Right atrium auricular region (tissue), 2 donors: ENCODE data around the gene DNM3. TPM values are rescaled to one million over a fixed set of nuclear protein-coding genes. Genes with fewer than 3 reads are reported as not detected.
A peak's percentile ranks its signal among the peaks of the same experiment; 100 is the strongest.

Source experiments
- DNase-seq: peaks from one replicate; pipeline ENCODE4 v3.0.0-alpha.2; 2019; ENCODE audit warnings: low spot score
- H3K27ac ChIP-seq, 2 donors: fragments of 200-600 bp; sonication (generic); 1 replicate in 1 of 2; 2 replicates in 1 of 2; pipeline ENCODE4 v1.5.1; 2016 to 2019
- H3K27me3 ChIP-seq, 2 donors: fragments of 200-600 bp; sonication (generic); one replicate each; pipeline versions ENCODE4 v1.5.1 to v1.6.0; 2017 to 2019
- H3K36me3 ChIP-seq: fragments of 200-600 bp; sonication (generic); one replicate; pipeline ENCODE4 v1.5.1; 2016
- H3K4me1 ChIP-seq, 2 donors: fragments of 200-600 bp; sonication (generic); one replicate each; pipeline versions ENCODE4 v1.5.1 to v1.6.0; 2017 to 2019
- H3K4me3 ChIP-seq, 2 donors: fragments of 200-600 bp; sonication (generic); 1 replicate in 1 of 2; 2 replicates in 1 of 2; pipeline ENCODE4 v1.5.1; 2017 to 2019; ENCODE audit warnings: mild to moderate bottlenecking in 1 of 2, moderate library complexity in 1 of 2
- H3K9me3 ChIP-seq, 2 donors: fragments of 200-600 bp; sonication (generic); one replicate each; pipeline ENCODE4 v1.5.1; 2019
- total RNA-seq, 2 donors: library from RNA; depleted of rRNA; stranded (reverse); fragments of >200 nt; gene quantifications; one replicate each; pipeline ENCODE4 v1.1.0, GENCODE V29; 2016
- TF ChIP-seq, protein P1 (sequence below), 2 donors: fragments of 200-600 bp; sonication (generic); IDR thresholded peaks; one replicate each; pipeline ENCODE4 v1.5.1; 2019; ENCODE audit warnings: antibody characterized with exemption in 2 of 2

DNM3 gene
- total RNA-seq, 2 donors from 2014 or later: 1.0 to 1.6 TPM

DNA sequence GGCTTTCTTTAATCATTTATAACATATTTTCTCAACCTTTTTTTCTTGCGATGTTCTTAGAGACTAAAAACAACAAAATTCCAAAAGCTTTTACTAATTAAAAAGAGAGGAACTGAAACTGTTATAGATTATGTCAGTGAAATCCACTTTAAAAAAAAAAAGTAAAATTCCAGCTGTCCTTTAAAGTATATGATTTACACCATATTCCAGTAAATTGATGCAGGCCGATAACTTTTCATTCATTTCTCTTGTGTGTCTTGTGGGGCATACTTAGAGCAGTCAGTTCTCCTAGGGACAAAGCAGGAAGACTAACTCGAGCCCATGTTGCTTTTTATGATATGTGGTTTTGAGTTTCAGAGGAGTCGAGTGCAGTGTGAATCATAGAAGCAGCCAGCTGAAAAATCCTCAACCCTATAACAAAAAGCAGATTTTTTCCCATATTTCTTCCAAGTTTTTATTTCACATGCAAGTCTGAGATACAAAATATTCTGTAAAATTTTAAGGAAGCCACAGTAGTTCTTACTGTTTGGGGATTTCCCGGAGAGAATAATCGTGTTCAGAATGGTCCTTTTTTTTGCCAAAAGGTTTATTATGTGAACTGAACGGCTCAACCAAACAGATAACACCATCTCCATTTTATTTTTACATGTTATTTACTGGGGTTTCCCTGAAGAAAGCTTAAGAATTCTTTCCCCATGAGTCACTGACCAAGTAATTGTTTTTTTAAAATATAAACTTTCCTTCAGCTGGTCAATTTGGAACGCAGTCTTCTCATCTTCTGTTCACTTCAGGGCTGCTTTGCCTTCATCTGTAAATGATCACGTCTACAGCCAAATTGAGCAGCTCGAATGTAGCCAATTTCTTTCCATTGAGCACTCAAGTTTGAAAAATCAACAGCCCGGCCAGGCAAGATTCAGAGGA is 502.2 kb downstream of the DNM3 start:
- no peak overlapping the region for H3K4me3 ChIP-seq
- DNase-seq: no peak
- H3K27me3 ChIP-seq: no peaks in the 10 kb centered on the region
- H3K4me1 ChIP-seq: no peaks in the 10 kb centered on the region
- peaks cover 7 to 13% of the 10 kb centered on the region in 2 donors for H3K9me3 ChIP-seq
- H3K36me3 ChIP-seq: no peaks in the 10 kb centered on the region
- H3K27ac ChIP-seq: peak overlapping the region; percentile 39 to 72
- TF ChIP-seq, protein P1, sequence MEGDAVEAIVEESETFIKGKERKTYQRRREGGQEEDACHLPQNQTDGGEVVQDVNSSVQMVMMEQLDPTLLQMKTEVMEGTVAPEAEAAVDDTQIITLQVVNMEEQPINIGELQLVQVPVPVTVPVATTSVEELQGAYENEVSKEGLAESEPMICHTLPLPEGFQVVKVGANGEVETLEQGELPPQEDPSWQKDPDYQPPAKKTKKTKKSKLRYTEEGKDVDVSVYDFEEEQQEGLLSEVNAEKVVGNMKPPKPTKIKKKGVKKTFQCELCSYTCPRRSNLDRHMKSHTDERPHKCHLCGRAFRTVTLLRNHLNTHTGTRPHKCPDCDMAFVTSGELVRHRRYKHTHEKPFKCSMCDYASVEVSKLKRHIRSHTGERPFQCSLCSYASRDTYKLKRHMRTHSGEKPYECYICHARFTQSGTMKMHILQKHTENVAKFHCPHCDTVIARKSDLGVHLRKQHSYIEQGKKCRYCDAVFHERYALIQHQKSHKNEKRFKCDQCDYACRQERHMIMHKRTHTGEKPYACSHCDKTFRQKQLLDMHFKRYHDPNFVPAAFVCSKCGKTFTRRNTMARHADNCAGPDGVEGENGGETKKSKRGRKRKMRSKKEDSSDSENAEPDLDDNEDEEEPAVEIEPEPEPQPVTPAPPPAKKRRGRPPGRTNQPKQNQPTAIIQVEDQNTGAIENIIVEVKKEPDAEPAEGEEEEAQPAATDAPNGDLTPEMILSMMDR (IDR thresholded peaks at IDR 0.05): no peak

DNA sequence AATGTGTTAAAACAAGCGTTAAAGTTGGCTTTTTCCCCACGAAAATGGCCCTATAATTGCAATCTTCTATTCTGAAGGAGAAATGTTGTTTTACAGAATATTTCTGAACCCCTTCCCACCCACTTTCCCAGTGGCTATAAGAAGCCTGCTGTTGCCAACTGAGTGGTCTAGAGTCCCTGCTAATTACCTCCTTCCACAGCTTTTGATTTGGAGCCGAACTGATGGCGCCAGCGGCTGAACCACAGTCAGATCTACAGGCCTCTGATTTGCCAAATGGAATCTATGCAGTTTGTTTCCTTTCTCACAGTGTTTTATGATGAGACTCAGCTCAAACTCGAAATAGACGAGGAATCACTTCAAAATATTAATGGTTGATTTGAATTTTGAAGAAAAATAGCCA is 503.1 kb downstream of the DNM3 start:
- no peaks in the 10 kb centered on the region for H3K4me1 ChIP-seq
- peaks cover 7 to 13% of the 10 kb centered on the region in 2 donors for H3K9me3 ChIP-seq
- no peak overlapping the region for H3K4me3 ChIP-seq
- no peak for DNase-seq
- H3K27me3 ChIP-seq: no peaks in the 10 kb centered on the region
- H3K27ac ChIP-seq: peak overlapping the region; percentile 39 to 72
- TF ChIP-seq, protein P1 (IDR thresholded peaks at IDR 0.05): no peak
- H3K36me3 ChIP-seq: no peaks in the 10 kb centered on the region

- Histone ChIP-seq H3K36me3 (no peaks in the 10 kb centered on the region), H3K4me3 (no peak overlapping the region), H3K4me1 (no peaks in the 10 kb centered on the region), H3K27me3 (no peaks in the 10 kb centered on the region), H3K9me3 (peaks cover 7 to 13% of the 10 kb centered on the region in 2 donors), H3K27ac (peak overlapping the region in 1 of 2 donors; percentile 39)
- TF ChIP-seq, protein P1 (IDR thresholded peaks at IDR 0.05): no peak
- no peak for DNase-seq
Measured at GRCh38 chr1:172345077-172345476, 503.8 kb downstream of the DNM3 start.

GRCh38 chr1:172347416-172347815 is 506.1 kb downstream of the DNM3 start:
- Histone ChIP-seq H3K4me3 (no peak overlapping the region), H3K27ac (no peak overlapping the region), H3K9me3 (peaks cover 7 to 13% of the 10 kb centered on the region in 2 donors), H3K4me1 (peaks cover 0 to 9% of the 10 kb centered on the region in 2 donors), H3K27me3 (no peaks in the 10 kb centered on the region), H3K36me3 (no peaks in the 10 kb centered on the region)
- no peak for DNase-seq
- TF ChIP-seq, protein P1 (IDR thresholded peaks at IDR 0.05): no peak

GRCh38 chr1:172350856-172351255 is 509.6 kb downstream of the DNM3 start:
- peaks cover 7 to 13% of the 10 kb centered on the region in 2 donors for H3K9me3 ChIP-seq
- H3K27me3 ChIP-seq: no peaks in the 10 kb centered on the region
- no peak overlapping the region for H3K4me3 ChIP-seq
- DNase-seq: no peak
- no peak overlapping the region for H3K27ac ChIP-seq
- no peaks in the 10 kb centered on the region for H3K36me3 ChIP-seq
- H3K4me1 ChIP-seq: peaks cover 0 to 10% of the 10 kb centered on the region in 2 donors
- TF ChIP-seq, protein P1 (IDR thresholded peaks at IDR 0.05): no peak
